KOPT-K1 (cell line): ENCODE data around the gene BNIPL.

Source experiments
- H3K27ac ChIP-seq: fragments of 200-600 bp; sonication (generic); 2 replicates; pipeline ENCODE4 v1.5.1; 2016; ENCODE audit warnings: antibody characterized with exemption, mild to moderate bottlenecking, low read depth, low read length; ENCODE audit not compliant: poor library complexity, severe bottlenecking
- H3K36me3 ChIP-seq: fragments of 200-600 bp; sonication (generic); 2 replicates; pipeline ENCODE4 v1.5.1; 2017; ENCODE audit warnings: antibody characterized with exemption, mild to moderate bottlenecking, low read length, moderate library complexity; ENCODE audit not compliant: insufficient read depth
- H3K9me3 ChIP-seq: fragments of 200-600 bp; sonication (generic); 2 replicates; pipeline ENCODE4 v1.5.1; 2017; ENCODE audit warnings: antibody characterized with exemption, low read length, mild to moderate bottlenecking; ENCODE audit not compliant: insufficient read depth, poor library complexity, severe bottlenecking

The BNIPL gene

GRCh38 chr1:151036356-151036755 is at the start of gene BNIPL:
Gene BNIPL, plus strand, starts transcription at chr1:151036586. Its CDS starts 140 bp downstream, at chr1:151036726.
- Histone ChIP-seq H3K9me3 (no peaks in the 10 kb centered on the region), H3K27ac (no peak within 1 kb of the TSS), H3K36me3 (peaks cover 22% of the 10 kb centered on the region; the same call in 1 of the 2 replicates)

- no peak overlapping the region for H3K27ac ChIP-seq
- H3K36me3 ChIP-seq: no peaks in the 10 kb centered on the region
- H3K9me3 ChIP-seq: no peaks in the 10 kb centered on the region
These were observed 48.5 kb upstream of the BNIPL start for GRCh38 chr1:150987924-150988323.

GRCh38 chr1:150992626-150993025 is 43.8 kb upstream of the BNIPL start:
- no peaks in the 10 kb centered on the region for H3K9me3 ChIP-seq
- H3K36me3 ChIP-seq: no peaks in the 10 kb centered on the region
- no peak overlapping the region for H3K27ac ChIP-seq

GRCh38 chr1:150994248-150994647 is 42.1 kb upstream of the BNIPL start:
- H3K27ac ChIP-seq: no peak overlapping the region

GRCh38 chr1:150995460-150995859 is 40.9 kb upstream of the BNIPL start:
- H3K27ac ChIP-seq: no peak overlapping the region
- no peaks in the 10 kb centered on the region for H3K36me3 ChIP-seq
- no peaks in the 10 kb centered on the region for H3K9me3 ChIP-seq

More at GRCh38 chr1:150994248-150994647, 42.1 kb upstream of the BNIPL start:
- Histone ChIP-seq H3K36me3 (no peaks in the 10 kb centered on the region), H3K9me3 (no peaks in the 10 kb centered on the region)

GRCh38 chr1:150995896-150996295 is 40.5 kb upstream of the BNIPL start:
- Histone ChIP-seq H3K36me3 (no peaks in the 10 kb centered on the region), H3K9me3 (no peaks in the 10 kb centered on the region), H3K27ac (no peak overlapping the region)

GRCh38 chr1:150997126-150997872 is 39.1 kb upstream of the BNIPL start:
- Histone ChIP-seq H3K9me3 (no peaks in the 10 kb centered on the region), H3K36me3 (no peaks in the 10 kb centered on the region), H3K27ac (no peak overlapping the region)

GRCh38 chr1:150997949-150998348 is 38.4 kb upstream of the BNIPL start:
- H3K9me3 ChIP-seq: no peaks in the 10 kb centered on the region
- no peak overlapping the region for H3K27ac ChIP-seq
- no peaks in the 10 kb centered on the region for H3K36me3 ChIP-seq

GRCh38 chr1:150999051-150999674 is 37.2 kb upstream of the BNIPL start:
- Histone ChIP-seq H3K36me3 (no peaks in the 10 kb centered on the region), H3K27ac (no peak overlapping the region)

GRCh38 chr1:150999926-151000325 is 36.5 kb upstream of the BNIPL start:
- H3K9me3 ChIP-seq: no peaks in the 10 kb centered on the region
- H3K27ac ChIP-seq: no peak overlapping the region
- no peaks in the 10 kb centered on the region for H3K36me3 ChIP-seq

More at GRCh38 chr1:150999051-150999674, 37.2 kb upstream of the BNIPL start:
- H3K9me3 ChIP-seq: no peaks in the 10 kb centered on the region

GRCh38 chr1:151000408-151000807 is 36.0 kb upstream of the BNIPL start:
- H3K36me3 ChIP-seq: no peaks in the 10 kb centered on the region
- H3K9me3 ChIP-seq: no peaks in the 10 kb centered on the region
- H3K27ac ChIP-seq: no peak overlapping the region

- Histone ChIP-seq H3K9me3 (no peaks in the 10 kb centered on the region), H3K36me3 (no peaks in the 10 kb centered on the region)
These were observed 34.8 kb upstream of the BNIPL start for GRCh38 chr1:151001602-151002001.

GRCh38 chr1:151002051-151002450 is 34.3 kb upstream of the BNIPL start:
- Histone ChIP-seq H3K9me3 (no peaks in the 10 kb centered on the region), H3K36me3 (no peaks in the 10 kb centered on the region), H3K27ac (no peak overlapping the region)

More at GRCh38 chr1:151001602-151002001, 34.8 kb upstream of the BNIPL start:
- H3K27ac ChIP-seq: no peak overlapping the region

GRCh38 chr1:151002611-151003010 is 33.8 kb upstream of the BNIPL start:
- H3K36me3 ChIP-seq: no peaks in the 10 kb centered on the region
- H3K9me3 ChIP-seq: no peaks in the 10 kb centered on the region
- no peak overlapping the region for H3K27ac ChIP-seq

- Histone ChIP-seq H3K9me3 (no peaks in the 10 kb centered on the region), H3K36me3 (no peaks in the 10 kb centered on the region), H3K27ac (no peak overlapping the region)
These were observed 33.2 kb upstream of the BNIPL start for GRCh38 chr1:151003180-151003579.
